ENCODE results near the gene ZFP36L2.
A peak's percentile ranks its signal among the peaks of the same experiment; 100 is the strongest.

Gene ZFP36L2

DNA sequence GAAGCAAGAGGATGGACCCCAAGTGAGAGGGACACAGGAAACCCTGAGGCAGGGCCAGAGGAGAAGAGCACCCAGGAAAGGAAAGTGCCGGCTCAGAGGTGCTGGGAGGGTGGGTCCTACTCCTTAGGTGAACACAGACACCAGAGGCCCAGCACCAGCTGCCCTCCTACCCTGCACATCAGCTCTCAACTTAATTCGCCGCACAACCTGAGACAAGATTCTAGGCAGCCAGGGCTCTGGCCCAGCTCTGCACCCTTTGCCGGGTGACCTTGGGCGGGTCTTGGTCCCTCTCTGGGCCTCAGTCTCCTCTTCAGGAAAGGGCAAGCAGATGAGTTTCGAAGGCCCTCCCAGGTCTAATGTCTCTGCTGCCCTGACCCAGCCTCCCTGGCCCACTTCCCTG, 28.1 kb downstream of the ZFP36L2 start:
- Histone ChIP-seq H3K4ac (ENCODE audit: low read depth in 1 of 2, low read length in 2 of 2) (no peak overlapping the region), H2BK12ac (ENCODE audit: low read length in 2 of 2) (peak overlapping the region in 1 of 2 experiments; percentile 50), H3K36me3 (ENCODE audit: control insufficient read depth in 1 of 2, insufficient read depth in 2 of 2, low read depth in 1 of 2, low read length in 2 of 2) (no peaks in the 10 kb centered on the region), H3K14ac (ENCODE audit: low read length in 2 of 2) (no peak overlapping the region), H3K27ac (ENCODE audit: low read length, poor library complexity, severe bottlenecking) (no peak overlapping the region), H3K79me1 (replicated peaks; ENCODE audit: low read length, poor library complexity, severe bottlenecking) (no peaks in the 10 kb centered on the region), H3K23ac (ENCODE audit: low read length in 2 of 2) (no peak overlapping the region), H3K9ac (ENCODE audit: low read length) (no peak overlapping the region), H2BK120ac (ENCODE audit: low read depth, low read length) (no peak overlapping the region), H3K4me2 (ENCODE audit: low read length, poor library complexity, severe bottlenecking) (no peak overlapping the region), H4K91ac (ENCODE audit: low read length) (no peak overlapping the region), H3K4me3 (ENCODE audit: insufficient read depth in 1 of 2, low read depth in 1 of 2, low read length in 2 of 2) (no peak overlapping the region), H3K4me1 (ENCODE audit: control insufficient read depth, insufficient read depth, low read depth, low read length) (peaks cover 43% of the 10 kb centered on the region), H3K27me3 (ENCODE audit: control insufficient read depth in 1 of 2, insufficient read depth in 1 of 2, low read length in 2 of 2) (no peaks in the 10 kb centered on the region), H3K9me3 (ENCODE audit: control insufficient read depth, low read length) (no peaks in the 10 kb centered on the region), H2BK15ac (ENCODE audit: low read depth, poor library complexity, severe bottlenecking) (no peak overlapping the region), H2AFZ (ENCODE audit: low read depth, low read length) (no peak overlapping the region), H3K18ac (ENCODE audit: low read depth in 1 of 2, low read length in 2 of 2) (no peak overlapping the region), H4K8ac (ENCODE audit: low read length) (peak overlapping the region; percentile 29), H2BK5ac (ENCODE audit: low read depth, low read length, poor library complexity, severe bottlenecking) (no peak overlapping the region), H2AK5ac (ENCODE audit: low read length, severe bottlenecking) (peak overlapping the region; percentile 21)
- DNase-seq = no peak
- WGBS = 98% methylated on average over 6 of the region's 6 CpGs

DNA sequence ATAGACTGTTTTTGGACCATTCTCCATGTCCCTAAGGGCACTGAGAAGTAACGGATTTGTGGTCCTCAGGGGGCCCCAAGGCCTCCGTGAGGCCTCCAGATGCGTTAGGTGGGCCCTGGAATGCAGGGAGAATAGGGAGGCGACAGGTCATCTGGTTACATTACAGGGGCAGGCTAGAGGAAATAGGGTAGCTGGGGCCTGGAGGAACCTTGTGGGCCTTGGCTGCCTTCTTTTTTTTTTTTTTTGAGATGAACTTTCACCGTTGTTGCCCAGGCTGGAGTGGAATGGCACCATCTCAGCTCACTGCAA, 28.9 kb downstream of the ZFP36L2 start:
- Histone ChIP-seq H3K4me3 (ENCODE audit: insufficient read depth in 1 of 2, low read depth in 1 of 2, low read length in 2 of 2) (peak overlapping the region in 1 of 2 experiments; percentile 14), H3K27ac (ENCODE audit: low read length, poor library complexity, severe bottlenecking) (no peak overlapping the region), H3K79me1 (replicated peaks; ENCODE audit: low read length, poor library complexity, severe bottlenecking) (no peaks in the 10 kb centered on the region), H3K36me3 (ENCODE audit: control insufficient read depth in 1 of 2, insufficient read depth in 2 of 2, low read depth in 1 of 2, low read length in 2 of 2) (peaks cover 0 to 3% of the 10 kb centered on the region in 2 experiments), H2AK5ac (ENCODE audit: low read length, severe bottlenecking) (peak overlapping the region; percentile 71), H3K4me1 (ENCODE audit: control insufficient read depth, insufficient read depth, low read depth, low read length) (peaks cover 50% of the 10 kb centered on the region), H2BK12ac (ENCODE audit: low read length in 2 of 2) (no peak overlapping the region), H2BK120ac (ENCODE audit: low read depth, low read length) (no peak overlapping the region), H3K23ac (ENCODE audit: low read length in 2 of 2) (no peak overlapping the region), H3K4me2 (ENCODE audit: low read length, poor library complexity, severe bottlenecking) (no peak overlapping the region), H3K4ac (ENCODE audit: low read depth in 1 of 2, low read length in 2 of 2) (no peak overlapping the region), H3K18ac (ENCODE audit: low read depth in 1 of 2, low read length in 2 of 2) (peak overlapping the region; percentile 61 to 65), H3K9ac (ENCODE audit: low read length) (no peak overlapping the region), H2AFZ (ENCODE audit: low read depth, low read length) (no peak overlapping the region), H2BK15ac (ENCODE audit: low read depth, poor library complexity, severe bottlenecking) (peak overlapping the region; percentile 79), H4K91ac (ENCODE audit: low read length) (peak overlapping the region; percentile 80), H2BK5ac (ENCODE audit: low read depth, low read length, poor library complexity, severe bottlenecking) (no peak overlapping the region), H3K27me3 (ENCODE audit: control insufficient read depth in 1 of 2, insufficient read depth in 1 of 2, low read length in 2 of 2) (no peaks in the 10 kb centered on the region), H4K8ac (ENCODE audit: low read length) (no peak overlapping the region), H3K14ac (ENCODE audit: low read length in 2 of 2) (no peak overlapping the region), H3K9me3 (ENCODE audit: control insufficient read depth, low read length) (no peaks in the 10 kb centered on the region)
- WGBS = 85% methylated on average over 5 of the region's 5 CpGs
- no peak for DNase-seq

DNA sequence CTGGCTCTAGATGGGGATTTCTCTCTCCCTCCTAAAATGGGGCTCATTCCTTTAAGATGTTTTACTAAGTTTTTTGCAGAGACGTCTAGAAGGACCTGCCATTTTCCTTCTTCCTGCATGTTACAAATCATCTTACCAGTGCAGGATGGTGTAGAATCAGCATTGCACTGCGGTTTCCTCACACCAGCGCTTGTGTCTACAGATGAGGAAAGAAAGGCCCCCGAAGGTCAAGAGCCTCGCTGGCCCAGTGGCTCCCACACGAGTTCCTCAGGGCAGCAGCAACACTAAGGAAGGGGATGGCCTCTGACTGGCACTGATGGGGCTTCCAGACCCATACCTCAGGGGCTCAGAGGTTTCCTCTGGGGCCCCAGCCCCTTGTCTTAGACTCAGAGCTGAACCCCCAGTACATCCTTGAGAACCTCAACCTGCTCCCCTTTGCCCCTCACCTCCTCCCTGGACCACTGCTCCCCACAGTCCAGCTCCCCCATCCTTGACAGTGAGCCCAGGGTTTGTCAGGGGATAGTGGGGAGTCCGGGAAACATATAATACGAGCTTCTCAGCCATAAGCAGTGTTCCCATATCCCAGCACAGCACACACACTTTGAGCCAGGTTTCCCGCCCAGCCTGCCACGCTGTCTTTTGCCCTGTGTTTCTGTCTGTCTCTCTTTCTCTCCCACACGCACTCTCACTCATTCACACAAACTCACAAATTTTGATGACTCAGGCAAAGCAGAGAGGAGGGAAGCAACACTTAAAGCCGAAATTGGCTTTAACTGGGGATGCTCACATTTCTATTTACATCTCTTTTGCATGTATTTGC, 29.4 kb downstream of the ZFP36L2 start:
- no peak overlapping the region for H3K4me2 ChIP-seq (ENCODE audit: low read length, poor library complexity, severe bottlenecking)
- peak overlapping the region; percentile 79 for H2AK5ac ChIP-seq (ENCODE audit: low read length, severe bottlenecking)
- H4K91ac ChIP-seq (ENCODE audit: low read length) = no peak overlapping the region
- H3K9me3 ChIP-seq (ENCODE audit: control insufficient read depth, low read length) = no peaks in the 10 kb centered on the region
- peak overlapping the region; percentile 4 to 60 for H3K4ac ChIP-seq (ENCODE audit: low read depth in 1 of 2, low read length in 2 of 2)
- H3K36me3 ChIP-seq (ENCODE audit: control insufficient read depth in 1 of 2, insufficient read depth in 2 of 2, low read depth in 1 of 2, low read length in 2 of 2) = peaks cover 0 to 3% of the 10 kb centered on the region in 2 experiments
- peak overlapping the region; percentile 56 to 61 for H2BK12ac ChIP-seq (ENCODE audit: low read length in 2 of 2)
- H3K79me1 ChIP-seq (replicated peaks; ENCODE audit: low read length, poor library complexity, severe bottlenecking) = no peaks in the 10 kb centered on the region
- no peaks in the 10 kb centered on the region for H3K27me3 ChIP-seq (ENCODE audit: control insufficient read depth in 1 of 2, insufficient read depth in 1 of 2, low read length in 2 of 2)
- no peak overlapping the region for H3K14ac ChIP-seq (ENCODE audit: low read length in 2 of 2)
- no peak overlapping the region for H3K27ac ChIP-seq (ENCODE audit: low read length, poor library complexity, severe bottlenecking)
- peak; percentile 74 for DNase-seq
- no peak overlapping the region for H2BK15ac ChIP-seq (ENCODE audit: low read depth, poor library complexity, severe bottlenecking)
- H2BK5ac ChIP-seq (ENCODE audit: low read depth, low read length, poor library complexity, severe bottlenecking) = no peak overlapping the region
- no peak overlapping the region for H3K4me3 ChIP-seq (ENCODE audit: insufficient read depth in 1 of 2, low read depth in 1 of 2, low read length in 2 of 2)
- WGBS = 53% methylated on average over 12 of the region's 12 CpGs
- peaks cover 51% of the 10 kb centered on the region for H3K4me1 ChIP-seq (ENCODE audit: control insufficient read depth, insufficient read depth, low read depth, low read length)
- no peak overlapping the region for H2AFZ ChIP-seq (ENCODE audit: low read depth, low read length)
- H3K18ac ChIP-seq (ENCODE audit: low read depth in 1 of 2, low read length in 2 of 2) = peak overlapping the region; percentile 2 to 61
- H2BK120ac ChIP-seq (ENCODE audit: low read depth, low read length) = no peak overlapping the region
- H3K9ac ChIP-seq (ENCODE audit: low read length) = no peak overlapping the region
- peak overlapping the region; percentile 39 for H4K8ac ChIP-seq (ENCODE audit: low read length)
- H3K23ac ChIP-seq (ENCODE audit: low read length in 2 of 2) = no peak overlapping the region

DNA sequence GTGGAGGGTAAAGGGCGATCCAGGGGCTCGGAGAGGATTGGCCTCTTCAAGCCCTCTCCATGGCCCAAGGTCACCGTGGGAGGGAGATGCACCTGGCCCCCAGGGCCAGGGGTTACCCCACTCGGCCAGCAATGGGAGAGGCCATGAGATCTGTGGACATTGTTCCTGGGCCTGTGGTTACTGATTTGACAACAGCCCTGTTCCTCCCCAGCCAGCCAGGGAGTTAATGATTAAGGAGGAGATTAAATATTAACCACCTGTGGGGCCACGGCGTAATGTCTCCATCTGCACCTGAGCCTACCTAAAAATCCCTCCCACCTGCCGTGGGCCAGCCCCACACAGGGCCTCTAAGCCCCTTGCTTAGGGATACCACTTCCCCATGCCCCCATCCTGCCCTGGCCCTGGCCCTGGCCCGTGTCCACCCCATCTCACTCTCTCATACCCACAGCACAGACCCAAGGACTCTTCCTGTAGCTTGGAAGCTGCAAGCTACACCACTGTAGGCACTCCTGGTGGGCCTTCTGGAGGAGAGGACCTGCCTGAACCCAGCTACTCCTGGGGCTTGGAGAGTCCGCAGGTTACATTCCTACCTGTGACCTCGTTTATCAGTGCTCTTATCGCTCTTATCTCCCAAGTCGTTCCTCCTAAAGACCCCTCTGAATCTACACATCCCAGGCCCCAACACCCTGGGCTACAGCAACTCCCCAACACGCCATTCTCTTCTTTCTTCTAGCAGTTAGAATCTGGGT, 32.1 kb downstream of the ZFP36L2 start:
- Histone ChIP-seq H3K14ac (ENCODE audit: low read length in 2 of 2) (peak overlapping the region in 1 of 2 experiments; percentile 13), H3K27me3 (ENCODE audit: control insufficient read depth in 1 of 2, insufficient read depth in 1 of 2, low read length in 2 of 2) (no peaks in the 10 kb centered on the region), H3K4ac (ENCODE audit: low read depth in 1 of 2, low read length in 2 of 2) (no peak overlapping the region), H2BK5ac (ENCODE audit: low read depth, low read length, poor library complexity, severe bottlenecking) (peak overlapping the region; percentile 54), H2AK5ac (ENCODE audit: low read length, severe bottlenecking) (peak overlapping the region; percentile 99), H4K91ac (ENCODE audit: low read length) (peak overlapping the region; percentile 4), H2AFZ (ENCODE audit: low read depth, low read length) (no peak overlapping the region), H3K4me1 (ENCODE audit: control insufficient read depth, insufficient read depth, low read depth, low read length) (peaks cover 54% of the 10 kb centered on the region), H3K79me1 (replicated peaks; ENCODE audit: low read length, poor library complexity, severe bottlenecking) (no peaks in the 10 kb centered on the region), H3K4me2 (ENCODE audit: low read length, poor library complexity, severe bottlenecking) (no peak overlapping the region), H3K23ac (ENCODE audit: low read length in 2 of 2) (no peak overlapping the region), H3K18ac (ENCODE audit: low read depth in 1 of 2, low read length in 2 of 2) (peak overlapping the region in 1 of 2 experiments; percentile 18), H2BK12ac (ENCODE audit: low read length in 2 of 2) (peak overlapping the region; percentile 28 to 60), H4K8ac (ENCODE audit: low read length) (no peak overlapping the region), H2BK15ac (ENCODE audit: low read depth, poor library complexity, severe bottlenecking) (peak overlapping the region; percentile 6), H3K27ac (ENCODE audit: low read length, poor library complexity, severe bottlenecking) (peak overlapping the region; percentile 86), H2BK120ac (ENCODE audit: low read depth, low read length) (no peak overlapping the region), H3K9me3 (ENCODE audit: control insufficient read depth, low read length) (no peaks in the 10 kb centered on the region), H3K36me3 (ENCODE audit: control insufficient read depth in 1 of 2, insufficient read depth in 2 of 2, low read depth in 1 of 2, low read length in 2 of 2) (peaks cover 0 to 3% of the 10 kb centered on the region in 2 experiments), H3K4me3 (ENCODE audit: insufficient read depth in 1 of 2, low read depth in 1 of 2, low read length in 2 of 2) (no peak overlapping the region), H3K9ac (ENCODE audit: low read length) (no peak overlapping the region)
- 87% methylated on average over 13 of the region's 13 CpGs for WGBS
- no peak for DNase-seq
